SU-DHL-6 (cell line): ENCODE results near the gene ZDHHC4.

Experiments used
- H2AFZ ChIP-seq: fragments of 200-600 bp; sonication (generic); 2 replicates; pipeline ENCODE4 v1.6.1; 2014; ENCODE audit warnings: low read depth, mild to moderate bottlenecking, moderate library complexity, mixed read lengths, antibody characterized with exemption, low read length; ENCODE audit not compliant: severe bottlenecking
- H3F3A ChIP-seq: fragments of 200-600 bp; shearing (Covaris generic); 2 replicates; pipeline ENCODE4 v1.6.0; 2016; ENCODE audit warnings: antibody characterized with exemption, mild to moderate bottlenecking; ENCODE audit not compliant: insufficient read depth
- H3K27ac ChIP-seq: fragments of 200-600 bp; sonication (generic); 2 replicates; pipeline ENCODE4 v1.5.1; 2016; ENCODE audit warnings: low read depth, mild to moderate bottlenecking, low read length, moderate library complexity, mixed read lengths
- H3K27me3 ChIP-seq: fragments of 200-600 bp; sonication (generic), shearing (Covaris generic); 2 replicates; pipeline ENCODE4 v1.6.0; 2014; ENCODE audit warnings: mild to moderate bottlenecking, low read length
- H3K36me3 ChIP-seq: fragments of 200-600 bp; sonication (generic); 2 replicates; pipeline ENCODE4 v1.6.1; 2014; ENCODE audit warnings: mild to moderate bottlenecking, low read length, mixed read lengths
- H3K4me2 ChIP-seq: fragments of 300-600, 200-600 bp; shearing (Covaris generic), sonication (generic); 2 replicates; pipeline ENCODE4 v1.6.0; 2014; ENCODE audit warnings: low read length, low read depth, mild to moderate bottlenecking; ENCODE audit not compliant: poor library complexity, severe bottlenecking
- H3K4me3 ChIP-seq: fragments of 200-600 bp; sonication (generic); 2 replicates; pipeline ENCODE4 v1.5.1; 2014; ENCODE audit warnings: antibody characterized with exemption, low read length, mild to moderate bottlenecking, mixed read lengths; ENCODE audit not compliant: insufficient read depth, poor library complexity, severe bottlenecking
- H3K79me2 ChIP-seq: fragments of 200-600 bp; sonication (generic); 2 replicates; pipeline ENCODE4 v1.6.1; 2014; ENCODE audit warnings: mild to moderate bottlenecking, low read length, moderate library complexity; ENCODE audit not compliant: insufficient read depth
- H3K9ac ChIP-seq: fragments of 200-600 bp; sonication (generic); 2 replicates; pipeline ENCODE4 v1.7.0; 2014; ENCODE audit warnings: mild to moderate bottlenecking, low read length
- H3K9me2 ChIP-seq: fragments of 200-600 bp; sonication (generic); replicated peaks from 2 replicates; pipeline ENCODE4 v1.6.1; 2014; ENCODE audit warnings: low read length; ENCODE audit not compliant: insufficient read depth
- H3K9me3 ChIP-seq: fragments of 200-600 bp; sonication (generic); 2 replicates; pipeline ENCODE4 v1.6.1; 2014; ENCODE audit warnings: low read length, mixed read lengths; ENCODE audit not compliant: insufficient read depth
- H4K20me1 ChIP-seq: fragments of 200-600 bp; sonication (generic); 2 replicates; pipeline ENCODE4 v1.6.1; 2014; ENCODE audit warnings: low read depth, mild to moderate bottlenecking, antibody characterized with exemption, low read length, moderate library complexity, mixed read lengths
- CTCF ChIP-seq: fragments of 200-600 bp; sonication (generic); IDR thresholded peaks from one replicate; pipeline ENCODE4 v1.5.1; 2017; ENCODE audit warnings: antibody characterized with exemption, mild to moderate bottlenecking, low read length, moderate library complexity; ENCODE audit not compliant: insufficient read depth, poor library complexity, severe bottlenecking
- EZH2phosphoT487 ChIP-seq: fragments of 200-600 bp; sonication (generic), shearing (Covaris generic); conservative IDR thresholded peaks from 2 replicates; pipeline ENCODE4 v1.6.1; 2018; ENCODE audit warnings: mild to moderate bottlenecking, antibody characterized with exemption, low read length, moderate library complexity, mixed read lengths

Gene ZDHHC4

GRCh38 chr7:6558837-6559236, 18.4 kb upstream of the ZDHHC4 start:
- no peaks in the 10 kb centered on the region for H3K9me2 ChIP-seq
- no peak overlapping the region for H3K4me2 ChIP-seq
- TF ChIP-seq CTCF (no peak), EZH2phosphoT487 (no peak)
- H3K36me3 ChIP-seq = no peaks in the 10 kb centered on the region
- H3K9ac ChIP-seq = no peak overlapping the region
- no peaks in the 10 kb centered on the region for H3F3A ChIP-seq
- no peak overlapping the region for H3K4me3 ChIP-seq
- no peaks in the 10 kb centered on the region for H3K79me2 ChIP-seq
- no peaks in the 10 kb centered on the region for H4K20me1 ChIP-seq
- H3K27me3 ChIP-seq = no peaks in the 10 kb centered on the region
- no peak overlapping the region for H2AFZ ChIP-seq
- no peaks in the 10 kb centered on the region for H3K9me3 ChIP-seq
- no peak overlapping the region for H3K27ac ChIP-seq

- Histone ChIP-seq H3K27ac (no peak overlapping the region), H3K27me3 (no peaks in the 10 kb centered on the region), H3K4me2 (no peak overlapping the region), H3K4me3 (no peak overlapping the region), H3K36me3 (no peaks in the 10 kb centered on the region), H3K9ac (no peak overlapping the region), H4K20me1 (no peaks in the 10 kb centered on the region), H3K79me2 (no peaks in the 10 kb centered on the region), H2AFZ (no peak overlapping the region), H3F3A (no peaks in the 10 kb centered on the region), H3K9me2 (no peaks in the 10 kb centered on the region), H3K9me3 (no peaks in the 10 kb centered on the region)
- no peak for TF ChIP-seq CTCF
- TF ChIP-seq EZH2phosphoT487 = no peak
These were observed 17.4 kb upstream of the ZDHHC4 start for GRCh38 chr7:6559896-6560295.

GRCh38 chr7:6562106-6562505, 15.1 kb upstream of the ZDHHC4 start:
- Histone ChIP-seq H3K9me3 (no peaks in the 10 kb centered on the region), H4K20me1 (no peaks in the 10 kb centered on the region), H3K36me3 (no peaks in the 10 kb centered on the region), H3K27ac (no peak overlapping the region), H3K4me3 (no peak overlapping the region), H2AFZ (no peak overlapping the region), H3K79me2 (no peaks in the 10 kb centered on the region), H3F3A (no peaks in the 10 kb centered on the region), H3K9me2 (no peaks in the 10 kb centered on the region), H3K27me3 (no peaks in the 10 kb centered on the region), H3K9ac (no peak overlapping the region), H3K4me2 (no peak overlapping the region)
- TF ChIP-seq EZH2phosphoT487 (no peak), CTCF (no peak)
